ENCODE results near the gene AK5. TPM values are rescaled to one million over a fixed set of nuclear protein-coding genes. Genes with fewer than 3 reads are reported as not detected.

Gene AK5
- total and polyA plus RNA-seq, 2 of the 13 experiments (the other 11 are each of a cell fraction or from before 2014, with no cell fraction given) = not detected

GRCh38 chr1:77534456-77534855 is 252.6 kb downstream of the AK5 start (continued):
- TF ChIP-seq FOSL2 (CRISPR knock-in tag; IDR thresholded peaks at IDR 0.05) (no peak), PAWR (CRISPR knock-in tag; IDR thresholded peaks at IDR 0.05; ENCODE audit: borderline replicate concordance) (no peak), NFRKB (IDR thresholded peaks at IDR 0.05) (no peak)

GRCh38 chr1:77536813-77537212 is 255.0 kb downstream of the AK5 start:
- no peak for ATAC-seq
- no peaks in the 10 kb centered on the region for H3K79me2 ChIP-seq (ENCODE audit: insufficient read depth, low read length)
- no peaks in the 10 kb centered on the region for H3K36me3 ChIP-seq (replicated peaks in 1 of 2; ENCODE audit: control insufficient read depth in 1 of 2, insufficient read depth in 2 of 2, low read length in 2 of 2)
- FAIRE-seq = no peak
- H3K9me3 ChIP-seq (ENCODE audit: low read length) = no peaks in the 10 kb centered on the region
- H3K27me3 ChIP-seq (ENCODE audit: control insufficient read depth in 1 of 2, insufficient read depth in 2 of 2, low read length in 2 of 2) = no peaks in the 10 kb centered on the region; a peak in 1 of 5 replicates
- H3K27ac ChIP-seq (ENCODE audit: extremely low read length, insufficient read depth, low read length) = no peak overlapping the region
- in situ Hi-C loops (cut with HindIII; ENCODE audit: extremely low pct_ligation_motif_present, low pct_unique_long_range_greater_than_20kb) (no loop called here), intact Hi-C loops (cut with micrococcal nuclease; ENCODE audit: unreplicated experiment) (no loop called here)
- WGBS (ENCODE audit: low lambda C conversion rate) = 7% methylated on average over 2 of the region's 2 CpGs
- no peak overlapping the region for H3K9ac ChIP-seq (ENCODE audit: insufficient read depth, low read depth, low read length)
- H3K4me3 ChIP-seq (replicated peaks in 1 of 3; ENCODE audit: insufficient read depth in 1 of 3, low read depth in 2 of 3, low read length in 3 of 3) = no peak overlapping the region
- ChIA-PET CTCF (ENCODE audit: low intra/inter-chr PET ratio, low total read pairs) (no interaction called here), POLR2A (no interaction called here)
- H3K4me1 ChIP-seq (ENCODE audit: insufficient read depth, low read length) = peaks cover 37% of the 10 kb centered on the region
- no peak overlapping the region for H2AFZ ChIP-seq (ENCODE audit: low read length)
- no peaks in the 10 kb centered on the region for H4K20me1 ChIP-seq (ENCODE audit: insufficient read depth, low read length)
- H3K4me2 ChIP-seq (ENCODE audit: low read depth, low read length) = no peak overlapping the region
- BruUV-seq (replicated peaks) = no TSS peak
- TF ChIP-seq ZNF768 (CRISPR knock-in tag; IDR thresholded peaks at IDR 0.05) (no peak), ZNF790 (CRISPR knock-in tag; IDR thresholded peaks at IDR 0.05; ENCODE audit: borderline replicate concordance) (no peak), ATM (IDR thresholded peaks at IDR 0.05; ENCODE audit: borderline replicate concordance) (no peak), TAF15 (IDR thresholded peaks at IDR 0.05; ENCODE audit: low read depth, low read length, poor library complexity, severe bottlenecking) (no peak), ZNF160 (CRISPR knock-in tag; IDR thresholded peaks at IDR 0.05) (no peak), ZNF547 (CRISPR knock-in tag; IDR thresholded peaks at IDR 0.05) (no peak), HDAC1 (CRISPR knock-in tag; IDR thresholded peaks at IDR 0.05) (no peak), NFIC (IDR thresholded peaks at IDR 0.05; ENCODE audit: low read length) (no peak), TBL1XR1 (IDR thresholded peaks at IDR 0.05; ENCODE audit: borderline replicate concordance, low read length, partially characterized antibody) (no peak), PRDM4 (CRISPR knock-in tag; IDR thresholded peaks at IDR 0.05; ENCODE audit: borderline replicate concordance) (no peak), FOSL1 (CRISPR knock-in tag; IDR thresholded peaks at IDR 0.05; ENCODE audit: borderline replicate concordance) (no peak), RBM39 (IDR thresholded peaks at IDR 0.05; ENCODE audit: low read depth, low read length, poor library complexity, severe bottlenecking) (no peak), HOXA3 (CRISPR knock-in tag; IDR thresholded peaks at IDR 0.05) (no peak)
- no peak for DNase-seq (ENCODE audit: low spot score)
